KOPT-K1 (cell line): ENCODE measurements around the gene BIK.
A peak's percentile ranks its signal among the peaks of the same experiment; 100 is the strongest.

Experiments
- H3K27ac ChIP-seq: fragments of 200-600 bp; sonication (generic); 2 replicates; pipeline ENCODE4 v1.5.1; 2016; ENCODE audit warnings: antibody characterized with exemption, mild to moderate bottlenecking, low read depth, low read length; ENCODE audit not compliant: poor library complexity, severe bottlenecking
- H3K36me3 ChIP-seq: fragments of 200-600 bp; sonication (generic); 2 replicates; pipeline ENCODE4 v1.5.1; 2017; ENCODE audit warnings: antibody characterized with exemption, mild to moderate bottlenecking, low read length, moderate library complexity; ENCODE audit not compliant: insufficient read depth
- H3K9me3 ChIP-seq: fragments of 200-600 bp; sonication (generic); 2 replicates; pipeline ENCODE4 v1.5.1; 2017; ENCODE audit warnings: antibody characterized with exemption, low read length, mild to moderate bottlenecking; ENCODE audit not compliant: insufficient read depth, poor library complexity, severe bottlenecking

The BIK gene

DNA sequence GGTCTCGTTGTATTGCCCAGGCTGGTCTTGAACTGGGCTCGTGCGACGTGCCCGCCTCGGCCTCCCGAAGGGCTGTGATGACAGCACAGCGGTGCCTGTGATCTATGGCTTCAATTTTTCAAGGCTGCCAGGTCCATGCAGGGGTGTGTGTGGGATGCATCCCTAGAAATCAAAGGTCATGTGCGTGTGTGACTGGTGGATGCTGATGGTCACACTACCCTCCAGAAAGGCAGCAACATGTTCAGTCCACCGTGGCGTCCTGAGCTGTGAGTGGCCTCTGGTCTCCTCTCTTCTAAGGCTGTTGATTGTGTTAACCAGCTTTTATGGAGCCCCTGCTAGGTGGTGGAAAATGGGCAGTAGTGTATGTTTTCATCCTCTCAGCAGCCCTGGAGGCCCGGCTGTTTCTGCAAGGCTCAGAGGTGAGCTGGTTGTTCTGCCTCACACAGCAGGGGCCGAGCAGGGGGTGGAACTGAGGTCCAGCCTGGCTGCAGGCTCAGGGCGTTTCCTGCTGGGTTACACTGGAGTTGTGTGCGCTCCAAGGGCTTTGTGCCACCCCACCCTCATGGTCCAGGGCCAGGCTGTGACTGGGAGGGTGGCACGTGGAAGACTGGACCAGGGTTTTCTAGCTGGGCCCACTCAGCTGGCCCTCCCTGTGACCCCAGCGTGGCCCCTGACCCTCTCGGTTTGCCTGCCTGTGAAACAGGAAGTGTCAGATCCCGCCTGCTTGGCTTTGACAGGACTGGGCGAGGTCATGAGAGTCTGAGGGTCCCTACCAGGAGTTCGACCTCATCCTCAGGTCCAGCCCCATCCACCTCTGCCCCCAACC is 7.7 kb downstream of the BIK start:
- no peaks in the 10 kb centered on the region; the same call in 1 of the 2 replicates for H3K36me3 ChIP-seq
- no peak overlapping the region for H3K27ac ChIP-seq
- H3K9me3 ChIP-seq = no peaks in the 10 kb centered on the region

DNA sequence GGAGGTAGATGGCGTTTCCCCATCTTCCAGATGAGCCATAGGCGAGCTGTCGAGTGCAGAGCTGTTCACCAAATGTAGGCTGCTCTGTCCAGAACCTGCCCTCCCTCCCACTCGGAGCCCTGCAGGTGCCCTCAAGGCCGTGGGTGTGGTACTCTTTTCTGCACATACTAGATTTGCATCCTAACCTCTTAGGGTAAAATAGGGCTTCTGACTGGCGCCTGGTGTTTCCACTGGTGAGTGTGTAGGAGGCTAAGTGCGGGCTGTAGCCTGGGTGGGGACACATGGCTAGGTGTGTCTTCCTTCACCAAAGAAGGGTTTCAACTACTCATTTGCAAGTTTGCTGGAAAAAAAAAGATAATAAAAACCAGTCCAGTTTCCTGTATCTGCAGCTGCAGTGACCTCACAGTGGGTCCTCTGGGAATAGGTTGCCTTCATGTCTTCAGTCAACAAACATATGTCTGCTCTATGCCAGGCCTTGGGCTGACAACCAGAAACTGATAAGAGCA is 8.5 kb downstream of the BIK start:
- Histone ChIP-seq H3K27ac (no peak overlapping the region), H3K36me3 (peaks cover under 1% of the 10 kb centered on the region; the same call in 1 of the 2 replicates), H3K9me3 (no peaks in the 10 kb centered on the region)

DNA sequence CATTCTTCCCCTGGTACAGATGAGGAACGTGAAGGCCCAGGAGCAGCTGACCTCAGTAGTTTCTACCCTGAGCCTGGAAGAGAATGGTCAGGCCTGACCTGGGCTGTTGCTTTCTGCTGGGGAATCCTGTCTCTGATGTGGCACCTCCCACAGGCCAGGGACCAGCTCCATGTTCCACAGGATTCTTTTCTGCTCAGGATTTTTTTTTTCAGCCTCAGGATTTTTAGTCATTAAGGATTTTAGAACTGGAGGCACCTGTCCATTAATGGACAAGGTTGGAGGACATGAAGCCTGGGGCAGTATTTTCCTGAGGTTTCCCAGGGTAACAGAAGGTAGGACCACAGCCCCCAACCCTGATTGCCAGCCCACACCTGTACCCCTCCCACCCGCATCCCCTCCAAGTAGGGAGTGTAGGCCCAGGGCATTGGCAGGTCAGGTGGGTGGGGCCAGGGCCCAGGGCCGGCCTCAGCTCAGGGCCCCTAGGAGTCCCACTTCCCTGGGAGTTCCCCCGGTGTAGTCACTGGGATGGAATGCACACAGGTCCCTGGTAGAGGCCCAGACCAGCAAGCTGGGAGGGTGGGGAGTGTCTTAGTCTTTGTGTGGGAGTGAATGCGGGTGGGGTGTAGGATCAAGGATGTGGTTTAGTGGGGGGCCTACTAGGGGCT is 16.1 kb downstream of the BIK start:
- peak overlapping the region; percentile 49 for H3K27ac ChIP-seq
- no peaks in the 10 kb centered on the region for H3K9me3 ChIP-seq
- peaks cover 39% of the 10 kb centered on the region for H3K36me3 ChIP-seq

DNA sequence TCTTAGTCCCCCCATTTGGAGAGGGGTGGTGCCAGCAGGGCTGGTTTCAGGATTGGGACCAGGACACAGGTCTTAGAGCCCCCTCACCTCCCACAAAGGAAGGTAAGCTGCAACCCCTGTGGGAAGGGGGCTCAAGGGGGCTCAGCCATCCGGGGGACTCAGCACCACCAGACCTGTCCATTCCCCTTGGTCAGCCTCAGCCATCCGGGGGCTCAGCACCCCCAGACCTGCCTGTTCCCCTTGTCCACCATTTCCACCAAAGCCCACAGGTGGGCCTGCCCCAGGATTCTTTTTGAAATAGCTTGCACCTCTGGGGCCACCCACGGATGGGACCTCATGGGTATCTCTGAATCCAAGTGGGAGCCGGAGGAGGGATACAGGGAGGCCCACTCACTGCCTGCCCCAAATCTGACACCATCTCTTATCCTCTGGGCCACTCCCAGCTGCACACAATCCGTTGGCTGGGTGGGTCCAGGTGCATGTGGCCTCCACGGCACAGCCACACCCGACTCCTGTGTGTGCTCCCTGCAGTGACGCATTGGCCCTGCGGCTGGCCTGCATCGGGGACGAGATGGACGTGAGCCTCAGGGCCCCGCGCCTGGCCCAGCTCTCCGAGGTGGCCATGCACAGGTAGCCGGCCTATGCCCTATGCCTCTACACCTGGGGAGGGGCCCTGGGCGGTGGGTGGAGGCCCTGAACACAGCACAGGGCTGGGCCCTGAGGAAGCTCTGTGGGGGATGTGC is 16.8 kb downstream of the BIK start:
- Histone ChIP-seq H3K9me3 (no peaks in the 10 kb centered on the region), H3K36me3 (peaks cover 46% of the 10 kb centered on the region), H3K27ac (peak overlapping the region; percentile 49)

DNA sequence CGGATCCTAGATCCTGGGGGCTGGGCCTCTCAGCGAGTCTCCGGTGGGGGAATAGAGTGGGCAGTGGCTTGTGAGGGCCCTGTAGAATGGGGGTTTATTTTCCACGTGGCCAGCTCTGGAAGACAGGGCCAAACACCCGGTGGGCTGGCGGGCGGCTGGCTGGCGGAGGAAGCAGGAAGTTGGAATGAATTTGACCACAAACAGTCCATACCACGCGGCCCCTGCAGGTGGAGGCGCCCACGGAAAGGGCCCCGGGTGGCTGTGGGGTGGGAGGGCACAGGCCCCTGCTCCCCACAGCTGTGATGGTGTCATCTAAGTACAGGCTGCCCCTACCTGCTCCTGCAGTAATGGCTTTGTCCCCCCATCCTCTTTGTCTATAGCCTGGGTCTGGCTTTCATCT is 17.6 kb downstream of the BIK start:
- H3K36me3 ChIP-seq = peaks cover 54% of the 10 kb centered on the region
- no peaks in the 10 kb centered on the region for H3K9me3 ChIP-seq
- peak overlapping the region; percentile 49 for H3K27ac ChIP-seq

DNA sequence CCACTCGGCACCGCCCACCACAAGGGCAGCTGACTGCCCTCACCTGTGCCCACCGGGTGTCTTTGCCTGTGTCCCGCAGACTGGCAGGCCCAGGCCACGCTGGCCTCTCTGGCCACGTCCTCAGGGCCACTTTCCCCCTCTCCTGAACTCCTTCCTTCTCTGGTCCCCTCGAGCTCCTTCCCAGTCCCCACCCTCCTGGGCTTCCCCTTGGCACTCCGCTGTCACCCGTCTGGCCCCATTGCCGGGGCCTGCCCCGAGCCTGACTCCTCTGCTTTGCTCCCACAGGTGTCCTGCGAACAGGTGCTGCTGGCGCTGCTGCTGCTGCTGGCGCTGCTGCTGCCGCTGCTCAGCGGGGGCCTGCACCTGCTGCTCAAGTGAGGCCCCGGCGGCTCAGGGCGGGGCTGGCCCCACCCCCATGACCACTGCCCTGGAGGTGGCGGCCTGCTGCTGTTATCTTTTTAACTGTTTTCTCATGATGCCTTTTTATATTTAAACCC is 18.4 kb downstream of the BIK start:
- Histone ChIP-seq H3K9me3 (no peaks in the 10 kb centered on the region), H3K36me3 (peaks cover 62% of the 10 kb centered on the region), H3K27ac (peak overlapping the region; percentile 49)

DNA sequence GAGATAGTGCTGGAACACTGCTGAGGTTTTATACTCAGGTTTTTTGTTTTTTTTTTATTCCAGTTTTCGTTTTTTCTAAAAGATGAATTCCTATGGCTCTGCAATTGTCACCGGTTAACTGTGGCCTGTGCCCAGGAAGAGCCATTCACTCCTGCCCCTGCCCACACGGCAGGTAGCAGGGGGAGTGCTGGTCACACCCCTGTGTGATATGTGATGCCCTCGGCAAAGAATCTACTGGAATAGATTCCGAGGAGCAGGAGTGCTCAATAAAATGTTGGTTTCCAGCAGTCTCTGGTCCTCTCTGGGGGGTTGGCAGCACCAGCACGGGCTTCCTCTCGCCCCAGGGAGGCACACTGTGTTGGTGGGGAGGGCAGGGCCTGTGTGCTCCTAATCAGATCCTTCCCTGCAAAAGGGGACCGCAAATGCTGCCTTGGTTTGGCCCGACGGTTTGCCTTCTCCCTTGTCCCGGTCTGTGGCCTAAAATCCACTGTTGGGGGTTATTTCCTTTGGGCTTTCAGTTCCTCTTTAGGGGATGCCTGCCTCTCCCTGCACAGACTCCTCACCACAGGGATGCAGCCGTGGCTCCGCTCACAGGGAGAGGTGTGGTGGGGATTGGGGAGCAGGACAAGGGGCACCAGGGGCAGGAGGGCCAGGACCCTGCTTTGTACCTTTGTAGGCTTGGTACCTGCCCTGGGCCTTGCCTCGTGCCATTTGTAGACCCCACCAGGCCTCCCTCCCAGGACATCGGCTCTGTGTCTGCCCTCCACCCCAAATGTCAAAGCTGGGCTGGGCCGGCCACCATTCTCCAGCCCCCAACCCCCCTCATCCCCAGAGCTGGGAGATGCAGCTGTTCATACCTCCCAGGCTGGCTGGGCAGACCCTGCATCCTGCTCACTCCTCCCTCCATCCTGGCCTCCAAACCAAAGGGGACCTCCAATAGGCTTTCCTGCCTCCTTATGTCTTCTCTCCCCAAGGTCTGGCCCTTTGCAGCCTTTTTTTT is 19.2 kb downstream of the BIK start:
- H3K9me3 ChIP-seq = no peaks in the 10 kb centered on the region
- H3K27ac ChIP-seq = peak overlapping the region; percentile 49
- H3K36me3 ChIP-seq = peaks cover 66% of the 10 kb centered on the region

DNA sequence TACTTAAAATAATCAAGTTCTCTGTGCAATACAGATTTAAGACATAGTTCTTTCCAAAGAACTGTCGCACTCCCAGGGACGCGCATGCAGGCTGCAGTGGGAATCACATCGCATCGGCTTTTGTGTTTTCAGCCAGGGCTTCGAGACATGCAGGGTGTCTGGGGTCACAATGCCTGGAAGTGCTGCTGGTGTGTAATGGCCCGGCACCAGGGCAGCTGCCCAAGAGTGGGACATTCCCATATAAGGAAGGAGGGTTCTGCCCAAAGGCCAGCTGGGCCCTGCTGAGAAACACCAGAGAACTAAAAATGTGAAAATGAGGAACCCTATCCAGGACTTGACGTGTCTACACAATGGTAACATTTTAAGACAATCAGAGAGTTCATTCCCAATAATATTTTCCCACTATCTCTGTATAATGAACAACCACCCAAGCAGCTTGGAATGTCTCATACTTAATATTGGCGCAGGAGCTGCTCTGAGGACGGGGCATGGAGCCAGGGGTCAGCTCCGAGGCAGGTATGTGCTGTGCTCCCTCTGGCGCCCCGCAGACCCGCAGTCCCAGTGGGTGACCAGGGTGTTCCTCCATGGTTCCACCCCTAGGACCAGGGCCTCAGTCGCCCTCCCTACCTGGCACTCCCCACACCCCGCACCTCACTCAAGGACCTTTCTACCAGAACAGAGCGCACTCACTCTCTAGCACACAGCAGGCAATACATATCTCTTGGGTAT is 21.4 kb downstream of the BIK start:
- Histone ChIP-seq H3K36me3 (peaks cover 88% of the 10 kb centered on the region), H3K9me3 (no peaks in the 10 kb centered on the region), H3K27ac (no peak overlapping the region)

DNA sequence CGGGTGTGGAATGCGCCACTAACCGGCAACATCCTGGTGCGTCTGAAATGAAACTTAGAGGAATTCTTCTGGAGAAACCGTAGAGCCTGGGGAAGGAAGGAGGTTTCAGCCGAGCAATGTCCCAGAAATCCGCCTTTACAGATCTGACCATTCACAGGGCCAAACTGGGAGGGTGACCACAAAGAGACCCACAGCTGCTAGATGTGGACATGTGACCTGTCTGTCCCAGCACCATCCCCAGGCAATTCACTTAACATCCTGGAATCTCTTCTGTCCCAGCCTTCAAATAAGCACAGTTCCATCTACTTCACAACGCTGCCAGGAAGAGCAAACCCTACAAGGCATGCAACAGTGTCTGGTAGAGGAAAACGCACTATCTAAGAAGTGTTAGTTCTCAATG is 22.9 kb downstream of the BIK start:
- no peaks in the 10 kb centered on the region for H3K9me3 ChIP-seq
- peaks cover 95% of the 10 kb centered on the region for H3K36me3 ChIP-seq

DNA sequence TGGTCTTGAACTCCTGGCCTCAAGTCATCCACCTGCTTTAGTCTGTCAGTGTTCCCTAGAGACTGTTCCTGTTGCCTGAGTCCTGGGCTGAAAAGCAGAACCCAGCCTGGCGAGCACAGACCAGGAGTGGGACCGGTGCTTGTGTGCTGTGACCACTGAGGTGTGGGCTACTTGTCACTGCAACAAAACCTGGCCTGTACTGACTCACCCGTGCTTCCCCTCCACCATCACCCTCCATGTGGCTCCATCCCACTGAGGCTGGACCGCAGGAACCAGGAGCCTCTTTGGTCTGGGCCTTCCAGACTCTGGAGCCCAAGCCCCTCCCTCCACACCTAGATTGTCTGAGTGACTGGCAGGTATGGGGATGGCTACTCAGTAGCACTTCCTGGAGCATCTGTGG is 24.0 kb downstream of the BIK start:
- Histone ChIP-seq H3K36me3 (peaks cover 99% of the 10 kb centered on the region), H3K9me3 (no peaks in the 10 kb centered on the region), H3K27ac (no peak overlapping the region)

More for the DNA sequence above, 22.9 kb downstream of the BIK start:
- H3K27ac ChIP-seq = no peak overlapping the region

DNA sequence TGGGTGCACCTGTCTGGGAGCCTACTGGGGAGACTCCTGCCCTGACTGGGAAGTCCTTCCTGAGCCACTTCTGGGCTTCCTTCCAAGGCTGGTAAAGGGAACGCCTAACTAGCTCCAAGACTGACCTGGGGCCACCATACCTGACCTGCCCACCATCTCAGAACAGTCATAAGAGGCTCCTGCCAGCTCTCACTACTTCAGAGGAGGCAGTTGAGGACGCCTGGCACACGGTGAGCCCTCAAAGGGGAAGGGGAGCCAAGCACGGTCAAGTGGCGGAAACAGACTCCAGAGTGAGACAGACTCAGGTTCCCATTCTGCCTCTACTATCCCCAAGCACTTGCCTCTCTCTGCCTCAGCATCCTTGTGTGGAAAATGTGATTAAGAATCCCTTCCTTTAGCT is 25.0 kb downstream of the BIK start:
- peaks cover 100% of the 10 kb centered on the region for H3K36me3 ChIP-seq
- no peaks in the 10 kb centered on the region for H3K9me3 ChIP-seq
- H3K27ac ChIP-seq = no peak overlapping the region

DNA sequence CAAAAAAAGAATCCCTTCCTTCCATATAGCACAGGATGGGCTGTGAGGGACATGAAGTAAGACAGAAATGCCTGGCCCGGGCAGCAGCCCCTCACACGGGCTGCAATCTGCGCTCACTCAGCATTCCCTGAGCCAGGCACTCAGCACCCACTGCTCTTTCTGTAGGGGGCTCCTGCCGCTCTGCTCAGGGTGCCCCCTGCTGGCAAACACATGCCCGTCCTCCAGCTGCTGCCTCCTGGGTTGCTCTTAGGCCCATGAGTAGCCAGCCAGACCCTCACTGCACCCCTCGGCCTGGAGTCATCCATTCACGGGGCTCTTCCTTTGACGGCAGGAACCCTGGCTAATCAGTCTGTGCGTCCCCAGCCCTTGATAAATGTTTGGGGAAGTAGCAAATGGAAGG is 25.7 kb downstream of the BIK start:
- Histone ChIP-seq H3K27ac (no peak overlapping the region), H3K9me3 (no peaks in the 10 kb centered on the region), H3K36me3 (peaks cover 100% of the 10 kb centered on the region)

DNA sequence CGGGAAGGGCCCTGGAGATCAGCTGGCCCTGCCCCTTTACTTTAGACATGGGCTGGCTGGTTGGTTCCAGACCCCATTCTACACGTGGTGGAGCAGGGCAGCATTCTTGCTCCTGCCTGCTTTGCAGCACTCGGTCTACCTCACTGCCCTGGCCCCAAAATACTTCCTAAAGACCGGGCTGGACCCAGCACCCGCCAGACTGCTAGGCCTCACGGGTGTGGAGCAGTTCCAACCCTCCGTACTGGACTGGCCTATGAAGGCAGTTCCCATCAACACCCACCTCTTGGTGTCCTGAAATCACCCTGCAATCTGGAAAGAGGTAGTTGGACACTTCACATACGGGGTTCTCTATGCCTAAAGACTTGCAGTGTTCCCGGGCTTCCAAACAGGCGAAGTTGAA is 26.3 kb downstream of the BIK start:
- no peaks in the 10 kb centered on the region for H3K9me3 ChIP-seq
- no peak overlapping the region for H3K27ac ChIP-seq
- peaks cover 97% of the 10 kb centered on the region for H3K36me3 ChIP-seq
